ENCODE measurements around the gene RGS6. TPM values are rescaled to one million over a fixed set of nuclear protein-coding genes. Genes with fewer than 3 reads are reported as not detected.

The RGS6 gene
- total RNA-seq, 4 donors from 2014 or later = 0.46 to 3.7 (median 1.6) TPM

- DNase-seq (no peak), ATAC-seq (no peak)
- TF ChIP-seq POLR2A (IDR thresholded peaks at IDR 0.05) = no peak
- Histone ChIP-seq H3K4me1 (no peaks in the 10 kb centered on the region), H3K4me3 (no peak overlapping the region), H3K27me3 (no peaks in the 10 kb centered on the region), H3K27ac (no peak overlapping the region), H3K9me3 (no peaks in the 10 kb centered on the region), H3K36me3 (no peaks in the 10 kb centered on the region)
- in situ Hi-C loops (cut with MboI; ENCODE audit: low sequenced_read_pairs in 4 of 4) (no loop called here), intact Hi-C loops (cut with DNase I; ENCODE audit: low total_unique reads) (no loop called here)
Measured at GRCh38 chr14:72599579-72600470, 667.6 kb downstream of the RGS6 start.

GRCh38 chr14:72600551-72601330 is 668.5 kb downstream of the RGS6 start:
- H3K4me1 ChIP-seq = no peaks in the 10 kb centered on the region
- no peak for DNase-seq
- H3K4me3 ChIP-seq = no peak overlapping the region
- no peaks in the 10 kb centered on the region for H3K9me3 ChIP-seq
- no peaks in the 10 kb centered on the region for H3K36me3 ChIP-seq
- ATAC-seq = no peak
- in situ Hi-C loops (cut with MboI; ENCODE audit: low sequenced_read_pairs in 4 of 4) (no loop called here), intact Hi-C loops (cut with DNase I; ENCODE audit: low total_unique reads) (no loop called here)
- TF ChIP-seq, protein P1, sequence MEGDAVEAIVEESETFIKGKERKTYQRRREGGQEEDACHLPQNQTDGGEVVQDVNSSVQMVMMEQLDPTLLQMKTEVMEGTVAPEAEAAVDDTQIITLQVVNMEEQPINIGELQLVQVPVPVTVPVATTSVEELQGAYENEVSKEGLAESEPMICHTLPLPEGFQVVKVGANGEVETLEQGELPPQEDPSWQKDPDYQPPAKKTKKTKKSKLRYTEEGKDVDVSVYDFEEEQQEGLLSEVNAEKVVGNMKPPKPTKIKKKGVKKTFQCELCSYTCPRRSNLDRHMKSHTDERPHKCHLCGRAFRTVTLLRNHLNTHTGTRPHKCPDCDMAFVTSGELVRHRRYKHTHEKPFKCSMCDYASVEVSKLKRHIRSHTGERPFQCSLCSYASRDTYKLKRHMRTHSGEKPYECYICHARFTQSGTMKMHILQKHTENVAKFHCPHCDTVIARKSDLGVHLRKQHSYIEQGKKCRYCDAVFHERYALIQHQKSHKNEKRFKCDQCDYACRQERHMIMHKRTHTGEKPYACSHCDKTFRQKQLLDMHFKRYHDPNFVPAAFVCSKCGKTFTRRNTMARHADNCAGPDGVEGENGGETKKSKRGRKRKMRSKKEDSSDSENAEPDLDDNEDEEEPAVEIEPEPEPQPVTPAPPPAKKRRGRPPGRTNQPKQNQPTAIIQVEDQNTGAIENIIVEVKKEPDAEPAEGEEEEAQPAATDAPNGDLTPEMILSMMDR (IDR thresholded peaks at IDR 0.05 in 4 of 5, conservative IDR thresholded peaks at IDR 0.05 in 1 of 5) = no peak
- H3K27ac ChIP-seq = no peak overlapping the region
- no peaks in the 10 kb centered on the region for H3K27me3 ChIP-seq

- no peaks in the 10 kb centered on the region for H3K4me1 ChIP-seq
- H3K9me3 ChIP-seq = no peaks in the 10 kb centered on the region
- ATAC-seq (no peak), DNase-seq (no peak)
- H3K27me3 ChIP-seq = no peaks in the 10 kb centered on the region
- no peak for TF ChIP-seq POLR2A (IDR thresholded peaks at IDR 0.05)
- TF ChIP-seq, protein P1 (IDR thresholded peaks at IDR 0.05 in 4 of 5, conservative IDR thresholded peaks at IDR 0.05 in 1 of 5) = no peak
- no peak overlapping the region for H3K27ac ChIP-seq
- in situ Hi-C loops (cut with MboI; ENCODE audit: low sequenced_read_pairs in 4 of 4) (no loop called here), intact Hi-C loops (cut with DNase I; ENCODE audit: low total_unique reads) (no loop called here)
- no peak overlapping the region for H3K4me3 ChIP-seq
- H3K36me3 ChIP-seq = no peaks in the 10 kb centered on the region
Measured at GRCh38 chr14:72603639-72604038, 671.4 kb downstream of the RGS6 start.

- Histone ChIP-seq H3K4me1 (no peaks in the 10 kb centered on the region), H3K27me3 (no peaks in the 10 kb centered on the region), H3K4me3 (no peak overlapping the region), H3K36me3 (no peaks in the 10 kb centered on the region), H3K9me3 (no peaks in the 10 kb centered on the region), H3K27ac (no peak overlapping the region)
- in situ Hi-C loops (cut with MboI; ENCODE audit: low sequenced_read_pairs in 4 of 4) (no loop called here), intact Hi-C loops (cut with DNase I; ENCODE audit: low total_unique reads) (no loop called here)
- DNase-seq (no peak), ATAC-seq (no peak)
- TF ChIP-seq POLR2A (IDR thresholded peaks at IDR 0.05) = no peak
- TF ChIP-seq, protein P1 (IDR thresholded peaks at IDR 0.05 in 4 of 5, conservative IDR thresholded peaks at IDR 0.05 in 1 of 5) = no peak
Measured at GRCh38 chr14:72604133-72604532, 671.9 kb downstream of the RGS6 start.

Data from gastrocnemius medialis (tissue), 4 donors.